ENCODE measurements around the gene SRPK2. TPM values are rescaled to one million over a fixed set of nuclear protein-coding genes. Genes with fewer than 3 reads are reported as not detected.

Gene SRPK2
- total RNA-seq, 4 donors from 2014 or later, result 33.0 to 47.4 (median 42.8) TPM

DNA sequence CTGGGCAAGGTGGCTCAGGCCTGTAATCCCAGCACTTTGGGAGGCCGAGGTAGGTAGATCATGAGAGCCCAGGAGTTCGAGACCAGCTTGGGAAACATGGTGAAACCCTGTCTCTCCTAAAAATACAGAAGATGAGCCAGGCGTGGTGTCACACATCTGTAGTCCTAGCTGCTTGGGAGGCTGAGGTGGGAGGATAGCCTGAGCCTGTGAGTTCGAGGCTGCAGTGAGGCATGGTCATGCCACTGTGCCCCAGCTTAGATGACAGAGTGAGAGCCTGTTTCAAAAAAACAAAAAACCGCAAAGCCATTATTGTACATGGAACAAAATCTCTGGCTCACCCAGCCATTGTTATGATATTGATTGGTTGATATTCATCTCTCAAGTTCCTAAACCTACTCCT is 321.0 kb downstream of the SRPK2 start:
- Histone ChIP-seq H3K27me3 (no peaks in the 10 kb centered on the region), H3K27ac (replicated peaks in 1 of 4) (no peak overlapping the region), H3K9me3 (no peaks in the 10 kb centered on the region), H3K4me1 (peaks cover 0 to 24% (median 21%) of the 10 kb centered on the region in 4 donors), H3K36me3 (peaks cover 5 to 78% (median 46%) of the 10 kb centered on the region in 4 donors), H3K4me3 (no peak overlapping the region)
- WGBS, result 100% methylated on average over 5 of the region's 5 CpGs
- intact Hi-C loops (cut with DNase I), result loop anchor here (10.0 kb wide), 1 partner anchor 83 kb away; no protein-coding TSS in a partner anchor
- no peak for DNase-seq (ENCODE audit: extremely low spot score)
- TF ChIP-seq EP300 (IDR thresholded peaks at IDR 0.05), result no peak
- TF ChIP-seq POLR2AphosphoS5 (IDR thresholded peaks at IDR 0.05), result peak in 1 of 2 donors; percentile 11

Small RNA genes within 50 kb of the gene (small RNA-seq; reads per million reads assigned to genes)
- gene AC005070.2 (0 reads per million in 3 donors), gene RNU6-1322P (0 reads per million in 3 donors)

Other genes starting within 250 kb of the SRPK2 start
- 10 to 100 TPM in 3 of 4 donors, 1 to 10 TPM in 1; 7.1 to 22.9 (median 12.7) TPM for gene PUS7, start 133.3 kb upstream of the SRPK2 start, total RNA-seq
- gene RINT1, start 143.3 kb upstream of the SRPK2 start, total RNA-seq, result 10 to 100 TPM in 2 of 4 donors, 1 to 10 TPM in 2; 9.1 to 11.5 (median 9.8) TPM
- not detected for gene EFCAB10, start 192.6 kb upstream of the SRPK2 start, total RNA-seq